ES-I3 (cell line): Measurements from ENCODE around the gene KCNN1.
A peak's percentile ranks its signal among the peaks of the same experiment; 100 is the strongest.
"Not testable (repeated sequence)": the region's sequence is repeated elsewhere in the genome, so short reads cannot be mapped to it uniquely, and the experiment has no call there.

Source experiments
- H3K36me3 ChIP-seq: 2 replicates; pipeline ENCODE4 v1.6.1; 2013; ENCODE audit warnings: mild to moderate bottlenecking, low read length, control low read depth, moderate library complexity; ENCODE audit not compliant: insufficient read depth
- H3K4me1 ChIP-seq: 2 replicates; pipeline ENCODE4 v1.6.1; 2013; ENCODE audit warnings: mild to moderate bottlenecking, control low read depth, low read length; ENCODE audit not compliant: insufficient read depth
- H3K9ac ChIP-seq: 2 replicates; pipeline ENCODE4 v1.6.1; 2013; ENCODE audit warnings: low read depth, mild to moderate bottlenecking, low read length, moderate library complexity
- H3K9me3 ChIP-seq: 2 replicates; pipeline ENCODE4 v1.6.1; 2013; ENCODE audit warnings: mild to moderate bottlenecking, low read length, moderate library complexity; ENCODE audit not compliant: control insufficient read depth, insufficient read depth

KCNN1 gene

DNA sequence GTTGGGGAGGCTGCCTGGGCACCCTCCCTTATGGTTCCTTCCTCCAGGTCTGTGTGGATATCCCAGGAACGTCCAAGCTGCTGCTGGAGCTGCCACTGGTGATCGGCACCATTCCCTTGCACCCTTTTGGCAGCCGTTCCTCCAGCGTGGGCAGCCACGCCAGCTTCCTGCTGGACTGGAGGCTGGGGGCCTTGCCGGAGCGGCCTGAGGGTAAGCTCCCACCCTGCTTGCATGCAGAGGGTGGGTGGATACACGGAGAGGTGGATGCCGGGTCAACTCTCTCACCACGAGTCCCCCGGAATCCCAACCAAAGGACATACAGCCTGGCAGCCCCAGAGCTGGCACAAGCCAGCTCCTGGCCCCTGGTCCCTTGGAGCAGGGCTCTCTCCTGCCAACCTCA lies 43.2 kb downstream of the KCNN1 start:
- Histone ChIP-seq H3K9ac (no peak overlapping the region), H3K9me3 (peaks cover 3% of the 10 kb centered on the region; the same call in 1 of the 2 replicates), H3K36me3 (no peaks in the 10 kb centered on the region), H3K4me1 (no peaks in the 10 kb centered on the region; the same call in 1 of the 2 replicates)

DNA sequence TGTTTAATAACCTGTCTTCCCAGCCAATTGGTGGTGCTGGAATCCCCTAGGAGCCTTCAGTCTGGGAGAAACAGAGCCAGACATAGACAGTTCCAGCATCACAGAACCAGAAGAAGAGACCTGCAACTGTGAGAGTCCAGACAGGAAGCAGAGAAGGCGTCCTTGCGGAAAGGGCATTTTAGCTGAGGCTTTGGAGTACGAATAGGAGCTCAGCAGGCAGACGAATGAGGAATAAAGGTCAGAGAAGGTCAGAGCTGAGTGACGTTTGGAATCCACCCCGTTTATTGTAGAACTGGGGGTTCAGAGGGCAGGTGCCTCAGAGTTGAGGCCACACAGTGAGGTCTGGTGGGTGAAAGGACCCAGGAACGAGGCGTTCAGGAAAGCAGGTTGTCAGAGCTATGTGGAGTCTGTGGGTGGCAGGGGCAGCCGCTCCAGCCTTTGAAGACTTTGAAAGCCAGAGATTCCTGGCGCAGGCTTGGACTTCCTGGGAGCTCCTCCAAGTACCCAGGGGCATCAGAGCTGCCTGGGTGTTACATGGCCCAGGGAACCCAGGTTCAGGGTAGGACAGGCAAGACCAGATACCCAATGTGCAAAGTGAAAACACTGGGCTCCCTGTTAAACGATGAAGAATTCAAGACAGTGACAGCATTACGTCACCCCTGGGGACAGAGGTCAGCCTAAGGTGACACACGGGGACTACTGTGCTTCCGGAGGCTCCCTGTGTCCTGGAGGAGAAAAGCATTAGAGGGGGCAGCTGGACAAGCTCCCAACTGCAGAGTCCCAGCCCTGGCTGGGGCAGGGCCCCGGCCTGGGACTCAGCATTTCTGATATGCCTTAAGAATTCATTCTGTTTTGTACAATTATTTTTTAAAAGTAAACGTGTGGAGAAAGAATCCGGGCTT lies 46.6 kb downstream of the KCNN1 start:
- Histone ChIP-seq H3K9ac (no peak overlapping the region), H3K36me3 (no peaks in the 10 kb centered on the region), H3K9me3 (no peaks in the 10 kb centered on the region), H3K4me1 (no peaks in the 10 kb centered on the region; the same call in 1 of the 2 replicates)

DNA sequence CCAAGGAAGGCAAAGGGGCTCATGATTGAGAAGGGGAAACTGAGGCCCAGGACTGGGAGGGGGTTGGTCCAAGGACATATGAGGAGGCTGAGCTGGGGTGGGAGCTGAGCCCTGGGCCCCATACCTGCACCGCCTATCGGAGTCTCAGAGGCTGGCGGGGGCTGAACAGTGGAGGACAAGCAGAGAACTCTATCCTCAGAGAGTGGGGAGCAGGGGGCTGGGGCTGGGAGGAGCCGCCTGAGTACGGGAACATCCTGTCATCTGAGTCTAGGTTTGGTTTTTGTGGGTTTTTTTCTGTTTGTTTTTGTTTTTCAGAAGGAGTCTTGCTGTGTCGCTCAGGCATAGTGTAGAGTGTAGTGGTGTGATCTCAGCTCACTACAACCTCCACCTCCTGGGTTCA lies 47.3 kb downstream of the KCNN1 start:
- Histone ChIP-seq H3K36me3 (no peaks in the 10 kb centered on the region), H3K9me3 (no peaks in the 10 kb centered on the region), H3K9ac (no peak overlapping the region), H3K4me1 (no peaks in the 10 kb centered on the region)

DNA sequence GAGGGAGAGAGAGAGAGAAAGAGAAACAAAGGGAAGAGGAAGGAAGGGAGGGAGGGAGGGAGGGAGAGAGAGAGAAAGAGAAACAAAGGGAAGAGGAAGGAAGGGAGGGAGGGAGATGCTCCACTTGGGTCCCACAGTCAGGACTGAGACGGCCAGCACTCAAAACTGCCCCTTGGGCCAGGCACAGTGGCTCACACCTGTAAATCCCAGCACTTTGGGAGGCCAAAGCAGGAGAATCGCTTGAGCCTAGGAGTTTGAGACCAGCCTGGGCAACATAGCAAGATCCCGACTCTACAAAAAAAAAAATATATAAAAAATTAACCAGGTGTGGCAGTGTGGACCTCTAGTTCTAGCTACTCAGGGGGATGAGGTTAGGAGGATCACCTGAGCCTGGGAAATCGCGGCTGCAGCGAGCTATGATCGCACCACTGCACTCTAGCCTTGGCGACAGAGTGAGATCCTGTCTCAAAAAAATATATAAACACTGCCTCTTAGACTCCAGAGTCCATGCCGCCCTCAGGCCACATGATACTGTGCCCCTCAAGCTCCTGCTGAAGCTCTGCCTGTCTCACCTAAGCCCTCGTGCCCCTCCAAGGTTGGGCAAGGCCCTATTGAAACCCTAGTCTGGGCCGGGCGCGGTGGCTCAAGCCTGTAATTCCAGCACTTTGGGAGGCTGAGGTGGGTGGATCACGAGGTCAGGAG lies 49.5 kb downstream of the KCNN1 start:
- Histone ChIP-seq H3K9me3 (no peaks in the 10 kb centered on the region), H3K9ac (no peak overlapping the region), H3K4me1 (no peaks in the 10 kb centered on the region), H3K36me3 (no peaks in the 10 kb centered on the region)

DNA sequence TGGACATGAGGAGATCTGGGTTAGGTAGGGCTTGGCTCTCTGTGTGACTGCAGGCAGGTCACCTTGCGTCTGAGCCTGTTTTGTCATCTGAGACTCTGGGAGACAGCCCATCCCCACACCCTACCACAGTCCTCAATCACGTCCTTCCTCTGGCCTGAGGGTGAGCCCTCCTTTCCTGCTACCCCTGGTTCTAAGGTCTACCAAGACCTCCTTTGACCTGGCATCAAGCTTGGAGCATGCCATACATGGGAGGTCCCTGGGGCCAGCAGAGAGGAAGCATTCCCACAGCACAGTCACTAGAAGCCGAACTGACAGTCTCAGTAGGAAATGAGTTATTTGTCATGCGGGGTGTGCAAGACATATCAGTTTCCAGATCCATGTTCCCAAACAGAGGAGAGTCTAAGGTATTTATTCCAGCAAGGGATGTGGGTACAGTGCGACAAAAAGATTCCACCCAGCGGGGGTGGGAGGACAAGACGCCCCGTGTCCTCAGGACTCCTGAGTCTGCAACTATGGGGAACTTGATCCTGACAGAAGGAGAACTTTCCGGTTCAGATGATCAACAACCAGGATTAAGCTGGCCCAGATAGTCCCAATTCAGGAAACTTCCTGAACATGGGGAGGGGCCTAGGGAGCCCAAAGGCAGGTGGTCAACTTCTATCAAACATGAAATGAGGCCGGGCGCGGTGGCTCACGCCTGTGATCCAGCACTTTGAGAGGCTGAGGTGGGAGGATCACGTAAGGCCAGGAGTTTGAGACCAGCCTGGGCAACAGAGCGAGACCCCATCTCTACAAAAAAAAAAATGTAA lies 50.6 kb downstream of the KCNN1 start:
- Histone ChIP-seq H3K36me3 (no peaks in the 10 kb centered on the region), H3K9me3 (no peaks in the 10 kb centered on the region), H3K4me1 (no peaks in the 10 kb centered on the region; the same call in 1 of the 2 replicates), H3K9ac (no peak overlapping the region)

DNA sequence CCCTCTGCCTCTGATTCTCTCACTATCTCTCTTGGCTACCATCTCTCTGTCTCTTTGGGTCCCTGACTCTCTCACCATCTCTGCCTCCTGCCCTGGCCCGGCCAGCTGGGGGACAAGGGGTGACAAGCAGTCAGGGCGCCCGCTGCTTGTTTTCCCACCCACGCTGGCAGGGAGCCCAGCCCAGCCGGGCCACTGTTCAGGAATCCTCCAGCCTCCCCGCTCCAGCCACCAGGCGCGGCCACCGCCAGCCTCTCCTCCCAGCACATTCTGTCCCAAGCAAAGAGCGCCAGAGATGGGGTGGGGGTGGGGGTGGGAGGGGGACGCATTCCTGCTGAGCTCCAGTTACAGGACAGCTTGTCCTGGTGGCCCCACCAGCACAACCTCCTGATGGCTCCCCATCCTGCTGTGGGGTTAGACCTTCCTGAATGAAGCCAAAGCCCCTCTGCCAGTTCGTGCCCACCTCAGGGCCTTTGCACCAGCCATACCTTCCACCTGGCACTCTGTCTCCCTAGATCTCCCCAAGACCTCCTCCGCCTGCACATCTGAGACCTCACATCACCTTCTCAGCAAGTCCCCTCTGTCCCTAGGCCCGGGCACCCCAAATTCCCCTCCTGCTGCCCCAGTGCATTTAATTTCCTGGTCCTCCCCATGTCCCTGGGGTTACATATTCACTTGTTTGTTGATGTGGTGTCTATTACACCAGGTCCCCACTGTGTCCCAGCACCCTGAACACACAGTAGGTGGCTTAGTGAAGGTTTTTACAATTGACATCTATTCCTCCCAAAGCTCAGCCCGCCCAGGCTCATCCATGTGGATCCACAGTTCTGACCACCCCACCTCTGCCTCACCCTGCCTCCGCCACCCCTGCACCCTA lies 53.5 kb downstream of the KCNN1 start:
- Histone ChIP-seq H3K4me1 (peaks cover 4% of the 10 kb centered on the region; the same call in 1 of the 2 replicates), H3K9me3 (no peaks in the 10 kb centered on the region), H3K36me3 (no peaks in the 10 kb centered on the region), H3K9ac (no peak overlapping the region)

DNA sequence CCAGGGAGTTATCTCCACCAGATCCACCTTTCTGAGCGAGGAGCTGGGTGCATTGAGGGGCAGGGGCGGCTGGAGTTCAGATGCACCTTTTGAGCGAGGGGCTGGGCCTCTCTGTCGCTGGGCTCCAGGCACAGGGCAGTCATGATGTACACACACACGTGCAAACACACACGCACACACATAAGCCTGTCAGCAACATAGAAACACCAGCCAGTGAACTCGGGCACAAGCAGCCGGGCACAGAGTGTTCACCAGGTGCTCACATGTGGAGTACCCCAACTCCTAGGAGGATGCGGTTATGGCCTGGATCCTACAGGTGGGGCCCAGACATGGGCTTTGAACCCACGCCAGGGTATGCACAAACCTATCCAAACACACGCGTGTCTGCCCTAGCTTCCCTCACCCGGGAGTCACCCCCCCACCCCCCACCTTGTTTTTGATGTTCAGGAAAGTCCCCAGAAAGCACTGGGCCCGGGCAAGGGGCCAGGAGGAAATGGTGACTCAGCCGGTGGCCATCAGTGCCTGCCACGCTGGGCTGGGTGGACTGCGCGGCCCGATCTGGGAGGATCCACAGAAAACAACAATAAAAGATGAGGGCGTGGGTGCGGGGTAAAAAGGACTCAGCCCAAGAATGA lies 54.3 kb downstream of the KCNN1 start:
- H3K36me3 ChIP-seq, result no peaks in the 10 kb centered on the region
- H3K9me3 ChIP-seq, result no peaks in the 10 kb centered on the region
- H3K9ac ChIP-seq, result peak overlapping the region; percentile 50; the same call in 1 of the 2 replicates
- H3K4me1 ChIP-seq, result peaks cover 4% of the 10 kb centered on the region; the same call in 1 of the 2 replicates

DNA sequence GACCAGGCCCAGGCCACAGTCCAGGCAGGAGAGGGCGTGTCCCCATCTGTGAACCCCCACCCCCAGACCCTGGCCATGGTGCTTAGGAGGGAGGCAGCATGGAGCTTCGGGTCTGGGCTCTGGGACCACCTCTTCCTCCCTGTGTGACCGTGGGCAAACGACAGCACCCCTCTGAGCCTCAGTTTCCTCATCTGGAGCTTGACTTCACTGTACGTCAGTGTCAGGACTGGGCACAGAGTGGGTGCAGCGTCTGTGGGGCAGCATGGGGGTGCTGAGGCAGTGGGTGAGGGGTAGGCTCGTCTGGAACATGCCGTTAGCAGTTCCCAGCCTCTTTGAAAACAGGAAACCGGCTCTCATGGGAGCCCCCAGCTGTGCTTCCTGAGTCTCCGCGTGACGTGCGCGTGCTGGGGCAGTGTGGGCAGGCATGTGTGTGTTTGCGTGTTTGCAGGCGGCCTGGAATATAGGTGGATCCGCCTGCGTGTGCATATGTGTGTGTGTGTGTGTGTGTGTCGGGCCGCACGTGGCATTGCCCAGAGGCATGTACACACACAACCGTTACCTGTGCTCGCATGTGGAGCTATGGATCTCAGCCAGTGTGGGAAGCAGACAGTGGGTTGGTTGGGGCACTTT lies 56.8 kb downstream of the KCNN1 start:
- Histone ChIP-seq H3K9ac (peak overlapping the region; percentile 11; the same call in 1 of the 2 replicates), H3K36me3 (no peaks in the 10 kb centered on the region), H3K9me3 (no peaks in the 10 kb centered on the region), H3K4me1 (peaks cover 4% of the 10 kb centered on the region; the same call in 1 of the 2 replicates)

DNA sequence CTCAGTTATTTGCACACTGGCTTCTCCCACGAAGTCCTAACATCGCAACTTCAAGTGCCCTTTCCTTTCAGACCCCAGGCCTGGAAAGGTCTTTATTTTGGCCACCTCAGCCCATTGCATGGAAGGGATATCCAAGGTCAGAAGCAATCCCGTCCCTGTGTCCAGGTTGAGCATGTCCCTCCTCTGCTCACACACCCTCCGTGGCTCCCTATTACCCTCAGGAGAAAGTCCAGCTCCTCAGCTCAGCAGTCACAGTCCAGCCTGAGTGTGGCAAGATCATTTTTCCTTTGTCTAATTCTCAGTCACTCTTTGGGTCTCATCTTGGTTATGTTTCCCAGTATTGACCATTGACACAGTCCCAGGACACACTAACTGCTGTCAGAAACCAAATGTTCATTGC lies 60.2 kb downstream of the KCNN1 start:
- Histone ChIP-seq H3K4me1 (peaks cover 4% of the 10 kb centered on the region; the same call in 1 of the 2 replicates), H3K9ac (no peak overlapping the region), H3K9me3 (no peaks in the 10 kb centered on the region), H3K36me3 (no peaks in the 10 kb centered on the region)

DNA sequence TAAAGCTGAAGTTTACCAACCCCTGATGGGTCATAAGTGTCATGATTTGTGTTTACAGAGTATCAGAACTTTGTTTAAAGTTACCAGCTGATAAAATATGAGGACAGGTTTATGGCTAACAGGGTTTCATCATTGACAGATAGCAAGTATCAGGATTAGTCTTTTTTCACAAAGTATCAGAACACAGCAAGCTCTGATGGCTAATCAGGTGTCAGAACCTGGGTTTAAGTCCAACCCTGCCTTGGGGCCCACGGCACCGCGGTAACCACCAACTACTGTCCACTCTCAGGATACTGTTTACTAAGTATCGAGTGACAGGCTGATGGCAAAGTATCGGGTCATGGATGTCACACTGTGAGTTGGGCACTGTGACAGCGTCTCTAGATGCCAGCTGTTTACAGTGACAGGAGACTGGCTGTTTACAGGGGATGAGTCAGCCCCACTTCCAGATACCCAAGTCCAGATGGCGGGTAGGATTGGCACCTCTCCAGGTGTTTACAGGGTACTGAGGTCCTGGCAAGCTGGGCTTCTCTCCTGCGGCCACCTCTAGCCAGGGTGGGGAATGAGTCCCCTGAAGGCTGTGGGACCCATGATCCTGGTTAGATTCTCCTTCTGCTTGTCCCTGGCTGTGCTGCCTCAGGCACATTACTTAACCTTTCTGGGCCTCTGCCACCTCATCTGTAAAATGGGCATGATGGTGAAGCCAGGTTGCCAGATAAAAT lies 62.9 kb downstream of the KCNN1 start:
- Histone ChIP-seq H3K9ac (no peak overlapping the region), H3K4me1 (no peaks in the 10 kb centered on the region), H3K9me3 (no peaks in the 10 kb centered on the region), H3K36me3 (no peaks in the 10 kb centered on the region)

DNA sequence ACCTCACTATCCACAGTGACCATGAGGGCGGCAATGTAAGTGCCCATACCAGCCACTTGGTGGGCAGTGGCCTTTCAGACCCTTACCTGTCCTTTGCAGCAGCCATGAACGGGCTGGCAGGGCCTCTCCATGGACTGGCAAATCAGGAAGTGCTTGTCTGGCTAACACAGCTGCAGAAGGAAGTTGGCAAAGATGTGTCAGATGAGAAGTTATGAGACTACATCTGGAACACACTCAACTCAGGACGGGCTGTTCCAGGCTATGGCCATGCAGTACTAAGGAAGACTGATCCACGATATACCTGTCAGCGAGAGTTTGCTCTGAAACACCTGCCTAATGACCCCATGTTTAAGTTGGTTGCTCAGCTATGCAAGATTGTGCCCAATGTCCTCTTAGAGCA lies 64.5 kb downstream of the KCNN1 start:
- not testable (repeated sequence) for H3K9ac ChIP-seq, H3K4me1 ChIP-seq, H3K36me3 ChIP-seq, H3K9me3 ChIP-seq

DNA sequence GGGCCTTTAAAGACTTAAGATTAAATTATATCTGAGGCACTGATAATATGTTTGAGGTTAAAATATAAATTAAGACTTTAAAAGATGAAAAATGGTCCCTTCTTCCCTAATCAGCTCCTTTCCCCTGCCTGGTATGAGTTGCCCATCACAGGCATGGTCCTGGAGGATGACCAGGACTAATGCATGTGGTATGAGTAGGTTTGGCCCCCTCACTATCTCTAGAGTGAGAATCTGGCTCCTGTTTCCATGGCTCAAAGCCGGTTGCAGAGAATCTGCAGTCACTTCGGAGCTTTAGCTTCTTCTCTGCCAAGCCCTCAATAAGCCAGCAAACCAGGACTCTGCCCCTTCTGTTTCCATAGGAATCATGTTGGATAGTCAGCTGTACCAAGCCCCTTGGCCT lies 65.2 kb downstream of the KCNN1 start:
- H3K36me3 ChIP-seq, H3K9me3 ChIP-seq, H3K4me1 ChIP-seq, H3K9ac ChIP-seq: not testable (repeated sequence)
